Measurements from ENCODE around the gene KDM4B. TPM values are rescaled to one million over a fixed set of nuclear protein-coding genes. Genes with fewer than 3 reads are reported as not detected.
"Not testable (repeated sequence)": the region's sequence is repeated elsewhere in the genome, so short reads cannot be mapped to it uniquely, and the experiment has no call there.

The KDM4B gene
- total and polyA plus RNA-seq, 7 donors: 9.3 to 45.9 (median 29.5) TPM

- DNase-seq: no peak
- WGBS, 3 donors: 90 to 95% (median 91%) methylated on average over 7 of the region's 7 CpGs
- no peak for ATAC-seq
- intact Hi-C loops (cut with DNase I): no loop called here
- H3K4me3 ChIP-seq: no peak overlapping the region
- TF ChIP-seq, protein P1, sequence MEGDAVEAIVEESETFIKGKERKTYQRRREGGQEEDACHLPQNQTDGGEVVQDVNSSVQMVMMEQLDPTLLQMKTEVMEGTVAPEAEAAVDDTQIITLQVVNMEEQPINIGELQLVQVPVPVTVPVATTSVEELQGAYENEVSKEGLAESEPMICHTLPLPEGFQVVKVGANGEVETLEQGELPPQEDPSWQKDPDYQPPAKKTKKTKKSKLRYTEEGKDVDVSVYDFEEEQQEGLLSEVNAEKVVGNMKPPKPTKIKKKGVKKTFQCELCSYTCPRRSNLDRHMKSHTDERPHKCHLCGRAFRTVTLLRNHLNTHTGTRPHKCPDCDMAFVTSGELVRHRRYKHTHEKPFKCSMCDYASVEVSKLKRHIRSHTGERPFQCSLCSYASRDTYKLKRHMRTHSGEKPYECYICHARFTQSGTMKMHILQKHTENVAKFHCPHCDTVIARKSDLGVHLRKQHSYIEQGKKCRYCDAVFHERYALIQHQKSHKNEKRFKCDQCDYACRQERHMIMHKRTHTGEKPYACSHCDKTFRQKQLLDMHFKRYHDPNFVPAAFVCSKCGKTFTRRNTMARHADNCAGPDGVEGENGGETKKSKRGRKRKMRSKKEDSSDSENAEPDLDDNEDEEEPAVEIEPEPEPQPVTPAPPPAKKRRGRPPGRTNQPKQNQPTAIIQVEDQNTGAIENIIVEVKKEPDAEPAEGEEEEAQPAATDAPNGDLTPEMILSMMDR (IDR thresholded peaks at IDR 0.05): no peak
- H3K4me1 ChIP-seq: no peaks in the 10 kb centered on the region
- H3K27me3 ChIP-seq (ENCODE audit: insufficient read depth in 3 of 3, low read length in 2 of 3): no peaks in the 10 kb centered on the region
- H3K36me3 ChIP-seq (ENCODE audit: insufficient read depth in 1 of 2, low read depth in 1 of 2): no peaks in the 10 kb centered on the region
- H3K9me3 ChIP-seq: no peaks in the 10 kb centered on the region
- no peak overlapping the region for H3K27ac ChIP-seq
Observed at GRCh38 chr19:4939466-4939865, 29.4 kb upstream of the KDM4B start.

- H3K4me3 ChIP-seq; H3K27ac ChIP-seq; intact Hi-C loops (cut with DNase I); H3K4me1 ChIP-seq; H3K36me3 ChIP-seq (ENCODE audit: insufficient read depth in 1 of 2, low read depth in 1 of 2); H3K9me3 ChIP-seq; ATAC-seq; H3K27me3 ChIP-seq (ENCODE audit: insufficient read depth in 3 of 3, low read length in 2 of 3); DNase-seq: not testable (repeated sequence)
- WGBS, 3 donors: 95 to 97% (median 96%) methylated on average over 35 of the region's 35 CpGs
Observed at GRCh38 chr19:4941638-4942169, 27.2 kb upstream of the KDM4B start.

GRCh38 chr19:4950650-4951049 lies 18.3 kb upstream of the KDM4B start:
- intact Hi-C loops (cut with DNase I); H3K9me3 ChIP-seq; H3K4me3 ChIP-seq; H3K27me3 ChIP-seq (ENCODE audit: insufficient read depth in 3 of 3, low read length in 2 of 3); H3K4me1 ChIP-seq; ATAC-seq; DNase-seq; H3K36me3 ChIP-seq (ENCODE audit: insufficient read depth in 1 of 2, low read depth in 1 of 2); H3K27ac ChIP-seq: not testable (repeated sequence)
- WGBS, 3 donors: 93 to 96% (median 96%) methylated on average over 19 to 23 of the region's 23 CpGs

DNA sequence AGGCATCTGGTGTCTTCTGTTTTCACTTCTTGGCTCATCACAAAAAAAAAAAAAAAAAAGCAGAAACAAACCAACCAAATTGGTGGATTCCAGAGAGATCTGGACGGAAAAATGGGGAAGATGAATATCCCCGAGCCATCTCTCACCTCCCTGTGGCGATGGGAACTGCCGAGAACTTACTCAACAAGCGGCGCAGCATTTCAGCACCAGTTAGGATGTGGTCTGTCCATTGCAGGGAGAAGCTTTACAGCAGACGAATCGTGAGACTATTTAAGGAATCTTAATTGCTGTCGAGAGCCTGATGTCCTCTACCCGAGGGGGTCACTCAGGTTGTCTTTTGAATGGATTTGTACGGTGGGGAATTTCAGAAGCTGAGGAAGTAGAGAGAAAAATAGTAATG lies 17.3 kb upstream of the KDM4B start:
- TF ChIP-seq, protein P1 (IDR thresholded peaks at IDR 0.05): no peak
- intact Hi-C loops (cut with DNase I): no loop called here
- Histone ChIP-seq H3K9me3 (no peaks in the 10 kb centered on the region), H3K27me3 (ENCODE audit: insufficient read depth in 3 of 3, low read length in 2 of 3) (no peaks in the 10 kb centered on the region), H3K27ac (no peak overlapping the region), H3K36me3 (ENCODE audit: insufficient read depth in 1 of 2, low read depth in 1 of 2) (no peaks in the 10 kb centered on the region), H3K4me1 (no peaks in the 10 kb centered on the region), H3K4me3 (no peak overlapping the region)
- ATAC-seq (no peak), DNase-seq (no peak)
- WGBS, 3 donors: 86 to 89% (median 87%) methylated on average over 11 of the region's 11 CpGs

- Histone ChIP-seq H3K27ac (no peak overlapping the region), H3K9me3 (no peaks in the 10 kb centered on the region), H3K36me3 (ENCODE audit: insufficient read depth in 1 of 2, low read depth in 1 of 2) (no peaks in the 10 kb centered on the region), H3K27me3 (ENCODE audit: insufficient read depth in 3 of 3, low read length in 2 of 3) (no peaks in the 10 kb centered on the region), H3K4me1 (no peaks in the 10 kb centered on the region), H3K4me3 (no peak overlapping the region)
- TF ChIP-seq, protein P1 (IDR thresholded peaks at IDR 0.05): no peak
- DNase-seq (no peak), ATAC-seq (no peak)
- intact Hi-C loops (cut with DNase I): no loop called here
- 92 to 95% (median 93%) methylated on average over 18 of the region's 18 CpGs for WGBS, 3 donors
Observed at GRCh38 chr19:4952945-4953344, 16.0 kb upstream of the KDM4B start.

- H3K9me3 ChIP-seq; H3K36me3 ChIP-seq (ENCODE audit: insufficient read depth in 1 of 2, low read depth in 1 of 2); intact Hi-C loops (cut with DNase I); H3K27me3 ChIP-seq (ENCODE audit: insufficient read depth in 3 of 3, low read length in 2 of 3); H3K27ac ChIP-seq; H3K4me1 ChIP-seq; H3K4me3 ChIP-seq; DNase-seq; ATAC-seq: not testable (repeated sequence)
- 91 to 94% (median 94%) methylated on average over 38 to 46 of the region's 46 CpGs for WGBS, 3 donors
Observed at GRCh38 chr19:4954320-4955149, 14.4 kb upstream of the KDM4B start.

All from psoas muscle (tissue), 8 donors.